ENCODE measurements around the gene RASGEF1B. TPM values are rescaled to one million over a fixed set of nuclear protein-coding genes. Genes with fewer than 3 reads are reported as not detected.

Gene RASGEF1B
- total RNA-seq, 1 donor from 2014 or later = 0.77 TPM

GRCh38 chr4:81410680-81411079, 61.0 kb downstream of the RASGEF1B start:
- Histone ChIP-seq H3K9ac (ENCODE audit: low read length) (no peak overlapping the region), H3K4me2 (ENCODE audit: low read length) (no peak overlapping the region), H3K27me3 (ENCODE audit: insufficient read depth, low read length) (no peaks in the 10 kb centered on the region), H3K9me3 (ENCODE audit: insufficient read depth, low read depth, low read length) (no peaks in the 10 kb centered on the region), H3K4me1 (ENCODE audit: insufficient read depth, low read length) (no peaks in the 10 kb centered on the region), H3K4me3 (ENCODE audit: insufficient read depth, low read depth, low read length) (no peak overlapping the region), H2AFZ (ENCODE audit: low read depth, low read length) (no peak overlapping the region), H4K20me1 (ENCODE audit: insufficient read depth, low read length) (no peaks in the 10 kb centered on the region), H3K27ac (ENCODE audit: low read depth, low read length) (no peak overlapping the region), H3K36me3 (ENCODE audit: insufficient read depth, low read length) (no peaks in the 10 kb centered on the region), H3K79me2 (ENCODE audit: insufficient read depth, low read length) (no peaks in the 10 kb centered on the region)
- H3K4me1 Mint-ChIP-seq (ENCODE audit: low read depth, unreplicated experiment) = no peaks in the 10 kb centered on the region
- no peak for TF ChIP-seq EZH2 (IDR thresholded peaks at IDR 0.05; ENCODE audit: insufficient read depth, low read length)
- no peak for TF ChIP-seq CTCF (IDR thresholded peaks at IDR 0.05; ENCODE audit: insufficient read depth, low read depth, low read length)
- no peak for DNase-seq (ENCODE audit: low read depth)
- no peak overlapping the region for H3K27ac Mint-ChIP-seq (ENCODE audit: unreplicated experiment)
- no peaks in the 10 kb centered on the region for H3K36me3 Mint-ChIP-seq (ENCODE audit: low read depth, unreplicated experiment)
- peaks cover 8% of the 10 kb centered on the region for H3K27me3 Mint-ChIP-seq (ENCODE audit: low read depth, unreplicated experiment)
- no peak overlapping the region for H3K4me3 Mint-ChIP-seq (ENCODE audit: unreplicated experiment)
- no peak for FAIRE-seq
- H3K9me3 Mint-ChIP-seq (ENCODE audit: unreplicated experiment) = peaks cover 2% of the 10 kb centered on the region

GRCh38 chr4:81409836-81410235, 61.9 kb downstream of the RASGEF1B start:
- Histone ChIP-seq H3K27me3 (ENCODE audit: insufficient read depth, low read length) (no peaks in the 10 kb centered on the region), H3K4me1 (ENCODE audit: insufficient read depth, low read length) (no peaks in the 10 kb centered on the region), H3K27ac (ENCODE audit: low read depth, low read length) (no peak overlapping the region), H3K4me3 (ENCODE audit: insufficient read depth, low read depth, low read length) (no peak overlapping the region), H2AFZ (ENCODE audit: low read depth, low read length) (no peak overlapping the region), H3K4me2 (ENCODE audit: low read length) (no peak overlapping the region), H3K79me2 (ENCODE audit: insufficient read depth, low read length) (no peaks in the 10 kb centered on the region), H3K36me3 (ENCODE audit: insufficient read depth, low read length) (no peaks in the 10 kb centered on the region), H3K9me3 (ENCODE audit: insufficient read depth, low read depth, low read length) (no peaks in the 10 kb centered on the region), H3K9ac (ENCODE audit: low read length) (no peak overlapping the region), H4K20me1 (ENCODE audit: insufficient read depth, low read length) (no peaks in the 10 kb centered on the region)
- no peaks in the 10 kb centered on the region for H3K4me1 Mint-ChIP-seq (ENCODE audit: low read depth, unreplicated experiment)
- H3K27ac Mint-ChIP-seq (ENCODE audit: unreplicated experiment) = no peak overlapping the region
- no peaks in the 10 kb centered on the region for H3K36me3 Mint-ChIP-seq (ENCODE audit: low read depth, unreplicated experiment)
- no peak for FAIRE-seq
- H3K9me3 Mint-ChIP-seq (ENCODE audit: unreplicated experiment) = peaks cover 2% of the 10 kb centered on the region
- TF ChIP-seq EZH2 (IDR thresholded peaks at IDR 0.05; ENCODE audit: insufficient read depth, low read length) (no peak), CTCF (IDR thresholded peaks at IDR 0.05; ENCODE audit: insufficient read depth, low read depth, low read length) (no peak)
- peaks cover 8% of the 10 kb centered on the region for H3K27me3 Mint-ChIP-seq (ENCODE audit: low read depth, unreplicated experiment)
- no peak for DNase-seq (ENCODE audit: low read depth)
- H3K4me3 Mint-ChIP-seq (ENCODE audit: unreplicated experiment) = no peak overlapping the region

DNA sequence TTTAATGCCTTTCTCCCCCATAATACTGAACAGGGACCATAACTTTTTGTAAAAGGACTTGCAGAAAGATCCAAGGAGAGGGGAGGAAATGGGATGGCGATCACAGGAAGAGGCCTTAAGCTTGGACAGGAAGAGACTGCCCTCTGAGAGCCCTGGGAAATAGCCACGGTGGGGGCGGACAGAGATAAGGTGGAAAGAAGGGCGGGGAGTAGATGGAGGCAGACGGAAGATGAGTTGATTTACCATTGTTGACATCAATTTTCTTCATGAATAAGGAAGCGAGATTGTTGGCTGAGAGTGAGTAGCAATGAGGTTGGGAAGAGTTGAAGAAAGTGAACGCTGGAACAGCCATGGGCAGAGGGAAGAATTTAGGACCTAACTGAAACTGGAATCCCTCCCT, 63.4 kb downstream of the RASGEF1B start:
- peaks cover 2% of the 10 kb centered on the region for H3K9me3 Mint-ChIP-seq (ENCODE audit: unreplicated experiment)
- H3K36me3 Mint-ChIP-seq (ENCODE audit: low read depth, unreplicated experiment) = no peaks in the 10 kb centered on the region
- no peak overlapping the region for H3K4me3 Mint-ChIP-seq (ENCODE audit: unreplicated experiment)
- Histone ChIP-seq H3K27ac (ENCODE audit: low read depth, low read length) (no peak overlapping the region), H3K36me3 (ENCODE audit: insufficient read depth, low read length) (no peaks in the 10 kb centered on the region), H3K4me3 (ENCODE audit: insufficient read depth, low read depth, low read length) (no peak overlapping the region), H3K9ac (ENCODE audit: low read length) (no peak overlapping the region), H4K20me1 (ENCODE audit: insufficient read depth, low read length) (no peaks in the 10 kb centered on the region), H3K4me1 (ENCODE audit: insufficient read depth, low read length) (no peaks in the 10 kb centered on the region), H3K79me2 (ENCODE audit: insufficient read depth, low read length) (no peaks in the 10 kb centered on the region), H3K9me3 (ENCODE audit: insufficient read depth, low read depth, low read length) (no peaks in the 10 kb centered on the region), H3K4me2 (ENCODE audit: low read length) (no peak overlapping the region), H3K27me3 (ENCODE audit: insufficient read depth, low read length) (peaks cover 3% of the 10 kb centered on the region), H2AFZ (ENCODE audit: low read depth, low read length) (no peak overlapping the region)
- no peak for TF ChIP-seq EZH2 (IDR thresholded peaks at IDR 0.05; ENCODE audit: insufficient read depth, low read length)
- TF ChIP-seq CTCF (IDR thresholded peaks at IDR 0.05; ENCODE audit: insufficient read depth, low read depth, low read length) = no peak
- DNase-seq (ENCODE audit: low read depth) (no peak), FAIRE-seq (no peak)
- no peak overlapping the region for H3K27ac Mint-ChIP-seq (ENCODE audit: unreplicated experiment)
- H3K27me3 Mint-ChIP-seq (ENCODE audit: low read depth, unreplicated experiment) = peaks cover 11% of the 10 kb centered on the region
- no peaks in the 10 kb centered on the region for H3K4me1 Mint-ChIP-seq (ENCODE audit: low read depth, unreplicated experiment)
